Measurements from ENCODE around the gene CPLX4.

- TF ChIP-seq, protein P1, sequence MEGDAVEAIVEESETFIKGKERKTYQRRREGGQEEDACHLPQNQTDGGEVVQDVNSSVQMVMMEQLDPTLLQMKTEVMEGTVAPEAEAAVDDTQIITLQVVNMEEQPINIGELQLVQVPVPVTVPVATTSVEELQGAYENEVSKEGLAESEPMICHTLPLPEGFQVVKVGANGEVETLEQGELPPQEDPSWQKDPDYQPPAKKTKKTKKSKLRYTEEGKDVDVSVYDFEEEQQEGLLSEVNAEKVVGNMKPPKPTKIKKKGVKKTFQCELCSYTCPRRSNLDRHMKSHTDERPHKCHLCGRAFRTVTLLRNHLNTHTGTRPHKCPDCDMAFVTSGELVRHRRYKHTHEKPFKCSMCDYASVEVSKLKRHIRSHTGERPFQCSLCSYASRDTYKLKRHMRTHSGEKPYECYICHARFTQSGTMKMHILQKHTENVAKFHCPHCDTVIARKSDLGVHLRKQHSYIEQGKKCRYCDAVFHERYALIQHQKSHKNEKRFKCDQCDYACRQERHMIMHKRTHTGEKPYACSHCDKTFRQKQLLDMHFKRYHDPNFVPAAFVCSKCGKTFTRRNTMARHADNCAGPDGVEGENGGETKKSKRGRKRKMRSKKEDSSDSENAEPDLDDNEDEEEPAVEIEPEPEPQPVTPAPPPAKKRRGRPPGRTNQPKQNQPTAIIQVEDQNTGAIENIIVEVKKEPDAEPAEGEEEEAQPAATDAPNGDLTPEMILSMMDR (IDR thresholded peaks at IDR 0.05; ENCODE audit: low read depth, low read length, poor library complexity, severe bottlenecking), result no peak
- TF ChIP-seq EZH2phosphoT487 (IDR thresholded peaks at IDR 0.05; ENCODE audit: borderline replicate concordance, low read length), result no peak
Measured at GRCh38 chr18:59358712-59359575, 40.5 kb upstream of the CPLX4 start, which contains the start of gene LMAN1.
